ENCODE measurements around the gene CFAP410.

Gene CFAP410

GRCh38 chr21:44329971-44330681 is 9.1 kb downstream of the CFAP410 start:
- no peak for DNase-seq

GRCh38 chr21:44329086-44329889 is 9.9 kb downstream of the CFAP410 start:
- no peak for DNase-seq

GRCh38 chr21:44328242-44328895 is 10.8 kb downstream of the CFAP410 start:
- DNase-seq, result no peak

GRCh38 chr21:44327603-44327974 is 11.6 kb downstream of the CFAP410 start:
- DNase-seq, result no peak

GRCh38 chr21:44326716-44327602 is 12.2 kb downstream of the CFAP410 start:
- no peak for DNase-seq

GRCh38 chr21:44326272-44326647 is 12.9 kb downstream of the CFAP410 start:
- no peak for DNase-seq

GRCh38 chr21:44325386-44326271 is 13.6 kb downstream of the CFAP410 start:
- DNase-seq, result no peak

- DNase-seq, result no peak
Observed at GRCh38 chr21:44324854-44325107, 14.4 kb downstream of the CFAP410 start.

GRCh38 chr21:44324106-44324853 is 14.9 kb downstream of the CFAP410 start:
- DNase-seq, result no peak

- no peak for DNase-seq
Observed at GRCh38 chr21:44323591-44323990, 15.6 kb downstream of the CFAP410 start.

GRCh38 chr21:44322621-44323325 is 16.4 kb downstream of the CFAP410 start:
- no peak for DNase-seq

GRCh38 chr21:44321846-44322450 is 17.2 kb downstream of the CFAP410 start:
- DNase-seq, result no peak

- DNase-seq, result no peak
Observed at GRCh38 chr21:44320847-44321246, 18.3 kb downstream of the CFAP410 start.

GRCh38 chr21:44319407-44320065 is 19.7 kb downstream of the CFAP410 start:
- no peak for DNase-seq

GRCh38 chr21:44318489-44319285 is 20.5 kb downstream of the CFAP410 start:
- DNase-seq, result no peak

- DNase-seq, result no peak
Observed at GRCh38 chr21:44317871-44318270, 21.3 kb downstream of the CFAP410 start.

GRCh38 chr21:44317241-44317782 is 21.9 kb downstream of the CFAP410 start:
- no peak for DNase-seq

- DNase-seq, result no peak
Observed at GRCh38 chr21:44316277-44316900, 22.8 kb downstream of the CFAP410 start.
